Small intestine (tissue), 7 donors: Measurements from ENCODE around the gene B9D2. TPM values are rescaled to one million over a fixed set of nuclear protein-coding genes. Genes with fewer than 3 reads are reported as not detected.

Experiments
- DNase-seq, 2 donors: peaks; one replicate each; pipeline versions ENCODE4 v3.0.0 to v3.0.0-alpha.2; 2013
- FAIRE-seq: peaks from 2 replicates; lab custom pipeline; 2012; peaks lifted over from hg19 to GRCh38; lab: Jason Lieb, UNC
- H3K27ac ChIP-seq, 3 donors: one replicate each; pipeline ENCODE4 v1.5.1; 2013; ENCODE audit warnings: low read length in 2 of 3, mild to moderate bottlenecking in 2 of 3, control low read depth in 1 of 3, inconsistent platforms in 1 of 3, low read depth in 1 of 3, moderate library complexity in 1 of 3
- H3K27me3 ChIP-seq, 3 donors: one replicate each; pipeline ENCODE4 v1.6.1; 2013; ENCODE audit warnings: low read length in 3 of 3, inconsistent platforms in 1 of 3; ENCODE audit not compliant: control insufficient read depth in 3 of 3, insufficient read depth in 3 of 3
- H3K36me3 ChIP-seq, 3 donors: one replicate each; pipeline ENCODE4 v1.6.1; 2013; ENCODE audit warnings: low read length in 3 of 3, inconsistent platforms in 1 of 3, low read depth in 1 of 3, mild to moderate bottlenecking in 1 of 3, moderate library complexity in 1 of 3; ENCODE audit not compliant: control insufficient read depth in 3 of 3, insufficient read depth in 2 of 3
- H3K4me1 ChIP-seq, 3 donors: one replicate each; pipeline ENCODE4 v1.6.1; 2013; ENCODE audit warnings: low read length in 2 of 3, inconsistent platforms in 1 of 3, low read depth in 1 of 3, mild to moderate bottlenecking in 1 of 3, moderate library complexity in 1 of 3; ENCODE audit not compliant: control insufficient read depth in 3 of 3, insufficient read depth in 2 of 3
- H3K4me3 ChIP-seq, 3 donors: one replicate each; pipeline ENCODE4 v1.5.1; 2013; ENCODE audit warnings: low read length in 3 of 3, control low read depth in 1 of 3, inconsistent platforms in 1 of 3, low read depth in 1 of 3, mild to moderate bottlenecking in 1 of 3, moderate library complexity in 1 of 3
- H3K9me3 ChIP-seq, 2 donors: one replicate each; pipeline ENCODE4 v1.6.1; 2013; ENCODE audit warnings: low read depth in 1 of 2, low read length in 1 of 2; ENCODE audit not compliant: control insufficient read depth in 2 of 2, insufficient read depth in 1 of 2
- WGBS, 3 donors: extraction: QIAGEN DNeasy Blood & Tissue Kit; methylation state at CpG; one replicate each; pipeline ENCODE4 v1.1.7; 2013; 5-methylcytosine and 5-hydroxymethylcytosine counted together
- polyA plus RNA-seq, 4 donors: library from polyadenylated mRNA; stranded (reverse) in 3 of 4; unstranded in 1 of 4; fragments of 200-250 nt in 3 of 4; fragments of 120-200 nt in 1 of 4; gene quantifications; one replicate each; pipeline versions ENCODE4 v1.2.1 to v1.2.3, GENCODE V29; 2013
- donor health status: healthy with polysubstance abuse.
- donor health status: control.
- donor health status: control.
- donor health status: Bipolar disorder and iron deficiency.
- donor health status: healthy.

Gene B9D2
- polyA plus RNA-seq, 4 donors = 4.7 to 9.8 (median 5.9) TPM

DNA sequence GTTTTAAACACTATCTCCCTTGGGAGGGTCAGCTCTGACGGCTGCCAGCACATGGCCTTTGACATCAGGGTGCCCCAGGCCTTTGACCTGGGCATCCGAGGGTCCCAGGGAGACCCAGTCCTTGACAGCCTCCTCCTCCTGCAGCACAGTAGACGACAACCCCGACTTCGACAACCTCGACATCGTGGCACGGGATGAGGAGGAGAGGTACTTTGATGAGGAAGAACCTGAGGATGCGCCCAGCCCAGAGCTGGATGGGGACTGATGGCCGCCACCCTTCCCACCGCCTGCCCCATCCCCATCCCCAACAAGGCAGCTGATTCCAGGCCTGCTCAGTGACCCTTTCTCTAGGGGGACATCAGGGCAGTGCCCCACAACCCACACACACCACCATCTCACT is 41.5 kb downstream of the B9D2 start:
- Histone ChIP-seq H3K27me3 (peaks cover 0 to 25% (median 0%) of the 10 kb centered on the region in 3 donors), H3K9me3 (no peaks in the 10 kb centered on the region), H3K4me3 (no peak overlapping the region), H3K27ac (peak overlapping the region in 1 of 3 donors; percentile 91), H3K4me1 (peaks cover 0 to 38% (median 7%) of the 10 kb centered on the region in 3 donors), H3K36me3 (peaks cover 3 to 64% (median 10%) of the 10 kb centered on the region in 3 donors)
- FAIRE-seq (no peak), DNase-seq (no peak)
- 87 to 91% (median 89%) methylated on average over 11 of the region's 11 CpGs for WGBS, 3 donors

DNA sequence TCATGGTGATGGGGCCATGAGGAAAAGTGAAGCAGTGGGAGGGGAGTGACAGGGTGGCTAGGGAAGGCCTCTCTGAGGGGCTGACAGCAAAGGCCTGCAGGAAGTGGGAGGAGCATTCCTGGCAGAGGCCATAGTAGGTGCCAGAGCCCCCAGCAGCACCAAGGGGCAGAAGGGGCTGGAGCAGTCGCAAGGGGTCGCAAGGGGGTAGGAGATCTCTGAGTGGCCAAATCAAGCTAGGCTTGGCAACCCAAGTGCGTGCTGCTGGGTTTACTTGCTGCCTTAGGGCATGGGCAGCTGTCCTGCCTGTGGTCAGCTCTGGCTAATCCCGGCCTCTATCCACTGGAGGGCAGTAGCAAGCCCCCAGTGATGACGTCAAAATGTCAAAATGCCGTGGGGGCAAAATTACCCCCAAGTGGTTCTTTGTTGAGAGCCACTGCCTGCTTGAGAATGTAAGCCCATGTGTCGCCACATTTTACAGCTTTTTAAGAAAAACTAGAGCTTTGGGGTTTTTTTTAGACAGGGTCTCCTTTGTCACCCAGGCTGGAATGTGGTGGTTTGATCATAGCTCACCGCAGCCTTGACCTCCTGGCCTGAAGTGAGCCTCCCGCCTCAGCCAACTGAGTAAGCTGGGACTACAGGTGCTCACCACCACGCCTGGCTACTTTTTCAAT is 42.2 kb downstream of the B9D2 start:
- H3K27ac ChIP-seq = peak overlapping the region in 1 of 3 donors; percentile 91
- FAIRE-seq = no peak
- H3K36me3 ChIP-seq = peaks cover 7 to 68% (median 17%) of the 10 kb centered on the region in 3 donors
- peaks cover 0 to 18% (median 0%) of the 10 kb centered on the region in 3 donors for H3K27me3 ChIP-seq
- no peak for DNase-seq
- H3K4me3 ChIP-seq = no peak overlapping the region
- H3K4me1 ChIP-seq = peaks cover 0 to 31% (median 7%) of the 10 kb centered on the region in 3 donors
- no peaks in the 10 kb centered on the region for H3K9me3 ChIP-seq
- WGBS, 3 donors = 62 to 79% (median 76%) methylated on average over 10 of the region's 10 CpGs

DNA sequence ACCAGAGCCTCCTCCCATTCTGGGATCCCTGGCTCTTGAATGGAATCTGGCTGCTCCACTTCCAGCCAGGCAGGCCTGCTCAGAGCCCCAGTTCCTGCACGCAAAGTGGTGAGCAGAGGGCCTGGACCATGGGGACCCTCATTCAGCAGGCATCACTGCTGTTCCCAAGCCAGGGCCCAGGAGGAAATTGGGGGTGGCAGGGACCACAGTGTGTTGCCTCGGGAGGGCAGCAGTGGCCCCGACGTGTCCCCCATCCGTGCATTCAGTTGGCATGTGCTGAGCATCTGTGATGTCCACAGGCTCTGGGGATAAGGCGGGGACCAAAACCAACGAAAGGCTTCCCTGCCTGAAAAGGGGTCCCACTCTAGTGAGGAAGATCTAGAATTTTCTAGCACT is 42.7 kb downstream of the B9D2 start:
- Histone ChIP-seq H3K9me3 (no peaks in the 10 kb centered on the region), H3K4me1 (peaks cover 0 to 26% (median 7%) of the 10 kb centered on the region in 3 donors), H3K4me3 (no peak overlapping the region), H3K27ac (peak overlapping the region in 1 of 3 donors; percentile 91), H3K27me3 (peaks cover 0 to 12% (median 0%) of the 10 kb centered on the region in 3 donors), H3K36me3 (peaks cover 8 to 73% (median 19%) of the 10 kb centered on the region in 3 donors)
- no peak for DNase-seq
- 85 to 94% (median 91%) methylated on average over 7 of the region's 7 CpGs for WGBS, 3 donors
- FAIRE-seq = no peak

DNA sequence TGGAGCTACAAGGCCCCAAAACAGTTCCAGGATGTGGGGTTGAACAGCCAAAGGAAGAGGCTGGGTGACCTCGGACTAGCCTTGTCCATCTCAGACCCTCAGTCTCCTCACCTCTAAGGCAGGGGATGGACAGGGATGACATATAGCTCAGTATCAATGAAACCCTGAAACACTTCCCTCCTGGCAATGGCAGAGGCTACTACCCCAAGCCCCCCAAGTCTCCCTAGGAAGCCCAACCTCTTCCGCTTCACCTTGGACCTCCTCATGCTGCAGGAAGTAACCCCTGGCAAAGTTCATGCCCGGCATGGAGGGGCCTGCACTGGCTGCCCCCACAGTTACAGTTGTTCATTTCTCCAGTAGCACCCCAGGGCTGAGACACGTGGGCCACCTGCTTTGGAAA is 43.4 kb downstream of the B9D2 start:
- no peak overlapping the region for H3K4me3 ChIP-seq
- 85 to 96% (median 87%) methylated on average over 4 of the region's 4 CpGs for WGBS, 3 donors
- peaks cover 0 to 20% (median 4%) of the 10 kb centered on the region in 3 donors for H3K4me1 ChIP-seq
- H3K27me3 ChIP-seq = peaks cover 0 to 6% (median 0%) of the 10 kb centered on the region in 3 donors
- no peak for DNase-seq
- H3K27ac ChIP-seq = no peak overlapping the region
- H3K36me3 ChIP-seq = peaks cover 8 to 79% (median 19%) of the 10 kb centered on the region in 3 donors
- FAIRE-seq = no peak
- no peaks in the 10 kb centered on the region for H3K9me3 ChIP-seq

DNA sequence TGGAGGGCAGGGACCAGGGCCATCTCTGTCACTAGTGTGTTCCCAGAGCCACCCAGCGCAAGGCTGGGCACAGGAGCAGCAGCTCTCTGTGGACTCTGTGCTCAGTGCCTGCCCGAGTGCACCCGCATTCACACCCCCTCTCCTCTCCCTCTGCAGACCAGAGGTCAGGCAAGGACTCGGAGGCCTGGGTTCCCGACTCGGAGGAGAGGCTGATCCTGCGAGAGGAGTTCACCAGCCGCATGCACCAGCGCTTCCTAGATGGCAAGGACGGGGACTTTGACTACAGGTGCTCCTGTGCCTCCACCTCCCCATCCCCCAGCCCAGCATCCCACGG is 43.8 kb downstream of the B9D2 start:
- no peak for FAIRE-seq
- DNase-seq = no peak
- peaks cover 0 to 16% (median 4%) of the 10 kb centered on the region in 3 donors for H3K4me1 ChIP-seq
- H3K9me3 ChIP-seq = no peaks in the 10 kb centered on the region
- no peak overlapping the region for H3K27ac ChIP-seq
- peaks cover 0 to 3% (median 0%) of the 10 kb centered on the region in 3 donors for H3K27me3 ChIP-seq
- peaks cover 8 to 83% (median 19%) of the 10 kb centered on the region in 3 donors for H3K36me3 ChIP-seq
- H3K4me3 ChIP-seq = no peak overlapping the region
- 84 to 90% (median 85%) methylated on average over 11 of the region's 11 CpGs for WGBS, 3 donors

DNA sequence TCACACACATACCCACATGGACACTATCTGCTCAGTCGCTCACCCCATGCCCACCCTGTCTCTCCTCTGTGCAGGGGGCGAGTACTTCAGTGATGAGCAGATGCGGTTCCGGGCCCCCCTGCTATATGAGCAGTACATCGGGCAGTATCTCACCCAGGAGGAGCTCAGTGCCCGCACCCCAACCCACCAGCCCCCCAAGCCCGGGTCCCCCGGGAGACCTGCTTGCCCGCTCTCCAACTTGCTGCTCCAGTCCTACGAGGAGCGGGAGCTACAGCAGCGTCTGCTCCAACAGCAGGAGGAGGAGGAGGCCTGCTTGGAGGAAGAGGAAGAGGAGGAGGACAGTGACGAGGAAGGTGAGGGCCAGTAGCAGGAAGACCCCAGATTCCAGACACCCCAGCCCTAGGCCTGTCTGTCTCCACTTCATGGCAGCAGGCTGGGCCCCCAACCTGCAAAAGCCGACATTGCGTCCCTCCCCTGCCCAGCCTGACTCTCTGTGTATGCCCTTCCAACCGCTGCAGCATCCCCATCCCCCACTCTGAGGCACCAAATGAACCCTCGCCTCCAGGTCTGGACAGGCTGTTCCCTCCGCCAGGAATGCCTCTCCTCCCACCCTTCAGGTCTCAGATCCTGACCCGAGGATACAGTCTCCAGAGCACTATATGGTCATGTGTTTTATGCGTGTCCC is 44.3 kb downstream of the B9D2 start:
- DNase-seq = no peak
- WGBS, 3 donors = 84 to 93% (median 92%) methylated on average over 20 of the region's 20 CpGs
- Histone ChIP-seq H3K4me3 (no peak overlapping the region), H3K27me3 (no peaks in the 10 kb centered on the region), H3K9me3 (no peaks in the 10 kb centered on the region), H3K36me3 (peaks cover 9 to 89% (median 19%) of the 10 kb centered on the region in 3 donors), H3K27ac (no peak overlapping the region), H3K4me1 (peaks cover 0 to 12% (median 4%) of the 10 kb centered on the region in 3 donors)
- no peak for FAIRE-seq

DNA sequence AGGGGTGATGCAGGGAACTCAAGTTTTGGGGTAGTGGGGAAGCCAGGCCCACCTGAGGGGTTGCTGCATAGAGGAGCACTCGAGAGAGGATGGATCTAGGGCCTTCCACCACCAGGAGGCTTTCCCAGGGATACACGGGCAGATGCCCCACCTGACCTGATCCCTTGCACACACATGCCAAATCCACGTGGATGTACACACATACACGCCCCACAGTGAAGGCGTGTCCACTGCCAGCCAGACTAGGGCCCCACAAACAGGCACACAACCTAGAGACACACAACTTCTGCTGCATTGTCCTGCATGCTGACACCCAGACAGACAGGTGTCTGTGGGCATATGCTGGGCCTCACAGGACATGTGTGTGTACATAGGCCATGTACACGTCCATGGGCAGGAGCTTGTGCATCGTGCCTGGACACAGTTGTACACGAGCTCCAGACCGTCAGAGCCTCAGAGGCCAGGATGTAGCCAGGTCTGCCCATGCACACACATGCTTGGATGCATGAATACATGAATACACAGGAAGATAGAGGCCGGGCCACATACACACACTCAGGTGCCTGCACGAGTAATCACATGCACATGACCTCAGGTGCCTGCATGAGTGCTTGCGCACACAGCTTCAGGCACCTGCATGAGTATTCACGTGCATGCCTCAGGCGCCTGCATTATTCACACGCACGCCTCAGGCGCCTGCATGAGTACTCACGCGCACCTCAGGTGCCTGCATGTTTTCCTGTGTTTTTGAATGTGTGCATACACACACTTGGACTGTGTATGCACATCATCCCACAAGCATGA is 45.1 kb downstream of the B9D2 start:
- H3K36me3 ChIP-seq = peaks cover 9 to 90% (median 19%) of the 10 kb centered on the region in 3 donors

DNA sequence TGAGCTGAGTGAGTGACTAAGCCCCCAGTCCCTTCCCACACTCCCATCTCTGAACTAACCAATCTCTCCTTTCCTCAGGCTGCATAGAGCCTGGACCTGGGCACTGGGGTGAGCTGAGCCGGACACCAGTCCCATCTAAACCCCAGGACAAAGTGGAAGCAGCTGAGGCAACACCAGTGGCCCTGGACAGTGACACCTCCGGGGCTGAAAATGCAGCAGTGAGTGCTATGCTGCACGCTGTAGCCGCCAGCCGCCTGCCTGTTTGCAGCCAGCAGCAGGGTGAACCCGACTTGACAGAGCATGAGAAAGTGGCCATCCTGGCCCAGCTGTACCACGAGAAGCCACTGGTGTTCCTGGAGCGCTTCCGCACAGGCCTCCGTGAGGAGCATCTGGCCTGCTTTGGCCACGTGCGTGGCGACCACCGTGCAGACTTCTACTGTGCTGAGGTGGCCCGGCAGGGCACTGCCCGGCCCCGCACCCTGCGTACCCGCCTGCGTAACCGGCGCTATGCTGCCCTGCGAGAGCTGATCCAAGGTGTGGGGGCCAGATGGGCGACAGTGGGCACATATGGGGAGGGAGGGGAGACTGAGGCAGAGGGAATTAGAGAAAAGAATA is 47.5 kb downstream of the B9D2 start:
- Histone ChIP-seq H3K27ac (no peak overlapping the region), H3K9me3 (no peaks in the 10 kb centered on the region), H3K4me3 (no peak overlapping the region), H3K27me3 (no peaks in the 10 kb centered on the region), H3K36me3 (peaks cover 16 to 83% (median 21%) of the 10 kb centered on the region in 3 donors), H3K4me1 (peaks cover 0 to under 1% (median 0%) of the 10 kb centered on the region in 3 donors)
- FAIRE-seq (no peak), DNase-seq (no peak)
- 96 to 98% (median 97%) methylated on average over 24 of the region's 24 CpGs for WGBS, 3 donors

More for the DNA sequence above, 45.1 kb downstream of the B9D2 start:
- FAIRE-seq = no peak
- Histone ChIP-seq H3K27me3 (no peaks in the 10 kb centered on the region), H3K9me3 (no peaks in the 10 kb centered on the region), H3K4me1 (peaks cover 0 to 9% (median 4%) of the 10 kb centered on the region in 3 donors), H3K27ac (no peak overlapping the region), H3K4me3 (no peak overlapping the region)
- WGBS, 3 donors = 76 to 86% (median 85%) methylated on average over 19 of the region's 19 CpGs
- no peak for DNase-seq
